Stimulated activated CD8-positive, alpha-beta memory T cell treated with anti-CD3 and anti-CD28 coated beads, Interleukin-2, amount 100 ng/mL, for 48 hours (primary cell): ENCODE data around the gene KCNK6.
"Not testable (repeated sequence)": the region's sequence is repeated elsewhere in the genome, so short reads cannot be mapped to it uniquely, and the experiment has no call there.

Experiments used
- DNase-seq, 2 donors: peaks; one replicate each; pipeline ENCODE4 v3.0.0-alpha.2; 2020; ENCODE audit warnings: low read depth in 2 of 2

KCNK6 gene

GRCh38 chr19:38324431-38324830, 4.8 kb downstream of the KCNK6 start:
- DNase-seq: no peak

GRCh38 chr19:38326591-38326990, 6.9 kb downstream of the KCNK6 start:
- DNase-seq: no peak

- DNase-seq: no peak
These were observed 10.0 kb downstream of the KCNK6 start for GRCh38 chr19:38329651-38330050.

GRCh38 chr19:38331728-38332127, 12.1 kb downstream of the KCNK6 start:
- no peak for DNase-seq

- no peak for DNase-seq
These were observed 13.6 kb downstream of the KCNK6 start for GRCh38 chr19:38333245-38333644.

- peak; percentile 90 to 93 for DNase-seq
These were observed 16.4 kb downstream of the KCNK6 start for GRCh38 chr19:38335949-38336637.

GRCh38 chr19:38336638-38337359, 17.2 kb downstream of the KCNK6 start:
- peak; percentile 89 to 96 for DNase-seq

- no peak for DNase-seq
These were observed 17.7 kb downstream of the KCNK6 start for GRCh38 chr19:38337360-38337653.

GRCh38 chr19:38339011-38339410, 19.4 kb downstream of the KCNK6 start:
- DNase-seq: not testable (repeated sequence)

GRCh38 chr19:38340927-38341326, 21.3 kb downstream of the KCNK6 start:
- no peak for DNase-seq

GRCh38 chr19:38346837-38347236, 27.2 kb downstream of the KCNK6 start:
- DNase-seq: no peak

GRCh38 chr19:38350883-38351282, 31.2 kb downstream of the KCNK6 start:
- no peak for DNase-seq

GRCh38 chr19:38351865-38352395, 32.3 kb downstream of the KCNK6 start:
- no peak for DNase-seq

GRCh38 chr19:38352611-38353010, 33.0 kb downstream of the KCNK6 start:
- no peak for DNase-seq

- no peak for DNase-seq
These were observed 36.4 kb downstream of the KCNK6 start for GRCh38 chr19:38355728-38356725.

GRCh38 chr19:38358071-38358470, 38.4 kb downstream of the KCNK6 start:
- no peak for DNase-seq

GRCh38 chr19:38359242-38360021, 39.8 kb downstream of the KCNK6 start:
- no peak for DNase-seq

GRCh38 chr19:38360351-38360750, 40.7 kb downstream of the KCNK6 start:
- DNase-seq: no peak

GRCh38 chr19:38360839-38361631, 41.4 kb downstream of the KCNK6 start:
- no peak for DNase-seq

- peak; percentile 66 to 70 for DNase-seq
These were observed 42.0 kb downstream of the KCNK6 start for GRCh38 chr19:38361633-38362075.
